Bronchial epithelial cell (primary cell): ENCODE measurements around the gene MYO10. TPM values are rescaled to one million over a fixed set of nuclear protein-coding genes. Genes with fewer than 3 reads are reported as not detected.

ENCODE experiments used
- DNase-seq: peaks from one replicate; pipeline ENCODE4 v3.0.0-alpha.2; 2010; ENCODE audit warnings: low read depth
- FAIRE-seq: peaks from 2 replicates; lab custom pipeline; 2011; peaks lifted over from hg19 to GRCh38; lab: Jason Lieb, UNC
- H3K27me3 ChIP-seq: 2 replicates; pipeline ENCODE4 v1.5.1; 2011; ENCODE audit warnings: low read length; ENCODE audit not compliant: control insufficient read depth, insufficient read depth
- H3K36me3 ChIP-seq: 2 replicates; pipeline ENCODE4 v1.5.1; 2011; ENCODE audit warnings: low read length; ENCODE audit not compliant: control insufficient read depth, insufficient read depth
- H3K4me3 ChIP-seq: 2 replicates; pipeline ENCODE4 v1.5.1; 2011; ENCODE audit warnings: mild to moderate bottlenecking, low read depth, low read length, control low read depth
- total RNA-seq: library from RNA; depleted of rRNA; stranded (reverse); fragments of >200 nt; gene quantifications from 2 replicates; pipeline ENCODE4 v1.2.1, GENCODE V29; 2014
- TF ChIP-seq, protein P1 (sequence below): IDR thresholded peaks from 2 replicates; pipeline ENCODE4 v1.5.1; 2011; ENCODE audit warnings: mild to moderate bottlenecking, moderate library complexity, low read length, control low read depth, inconsistent platforms; ENCODE audit not compliant: insufficient read depth, severe bottlenecking

MYO10 gene
- total RNA-seq, 1 donor from 2014 or later: 39.5 TPM

DNA sequence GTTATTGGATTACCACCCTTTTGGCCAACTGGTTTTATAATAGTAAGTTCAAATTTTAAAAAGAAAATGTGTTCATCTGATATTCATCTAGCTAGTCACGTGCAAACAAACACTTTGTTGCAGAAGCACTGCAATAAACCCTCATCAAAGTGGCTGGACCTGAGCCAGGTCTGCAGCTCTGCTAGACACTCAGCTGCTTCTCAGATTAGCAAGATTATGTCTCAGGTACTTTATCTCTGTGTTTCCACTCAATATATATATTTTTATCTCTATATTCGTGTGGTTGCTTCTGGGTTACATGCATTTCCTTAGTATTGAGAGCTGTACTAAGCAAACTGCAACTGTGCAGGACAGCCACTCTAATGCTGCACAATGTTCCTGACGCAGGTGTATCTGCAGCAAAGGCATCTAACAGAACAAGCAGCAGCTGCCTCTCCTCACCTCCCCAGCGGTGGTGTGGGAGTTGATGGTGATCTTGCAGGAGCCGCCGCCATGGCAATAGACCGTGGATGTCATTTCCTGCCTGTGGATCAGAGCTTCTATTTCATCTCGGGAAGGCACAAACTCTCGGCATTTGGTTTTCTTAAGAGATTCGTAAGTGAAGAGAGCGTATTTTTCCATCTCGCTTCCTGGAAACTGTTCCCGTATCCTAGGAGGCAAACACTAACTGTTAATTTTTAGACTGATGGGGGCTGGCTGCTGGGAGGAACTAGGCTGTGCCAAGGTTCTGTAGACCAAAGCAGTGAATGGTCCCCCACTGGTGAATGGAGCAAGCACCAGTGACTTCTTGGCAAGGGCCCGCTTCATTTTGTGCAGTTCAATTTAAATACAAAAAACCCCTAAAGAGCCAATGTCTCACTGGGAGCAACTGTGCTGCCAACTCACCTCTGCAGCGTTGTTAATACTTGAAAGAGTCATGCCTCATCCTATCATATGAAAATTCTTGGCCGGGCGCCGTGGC lies 262.6 kb downstream of the MYO10 start:
- Histone ChIP-seq H3K4me3 (no peak overlapping the region), H3K36me3 (peaks cover 38% of the 10 kb centered on the region), H3K27me3 (no peaks in the 10 kb centered on the region)
- FAIRE-seq (no peak), DNase-seq (no peak)
- TF ChIP-seq, protein P1, sequence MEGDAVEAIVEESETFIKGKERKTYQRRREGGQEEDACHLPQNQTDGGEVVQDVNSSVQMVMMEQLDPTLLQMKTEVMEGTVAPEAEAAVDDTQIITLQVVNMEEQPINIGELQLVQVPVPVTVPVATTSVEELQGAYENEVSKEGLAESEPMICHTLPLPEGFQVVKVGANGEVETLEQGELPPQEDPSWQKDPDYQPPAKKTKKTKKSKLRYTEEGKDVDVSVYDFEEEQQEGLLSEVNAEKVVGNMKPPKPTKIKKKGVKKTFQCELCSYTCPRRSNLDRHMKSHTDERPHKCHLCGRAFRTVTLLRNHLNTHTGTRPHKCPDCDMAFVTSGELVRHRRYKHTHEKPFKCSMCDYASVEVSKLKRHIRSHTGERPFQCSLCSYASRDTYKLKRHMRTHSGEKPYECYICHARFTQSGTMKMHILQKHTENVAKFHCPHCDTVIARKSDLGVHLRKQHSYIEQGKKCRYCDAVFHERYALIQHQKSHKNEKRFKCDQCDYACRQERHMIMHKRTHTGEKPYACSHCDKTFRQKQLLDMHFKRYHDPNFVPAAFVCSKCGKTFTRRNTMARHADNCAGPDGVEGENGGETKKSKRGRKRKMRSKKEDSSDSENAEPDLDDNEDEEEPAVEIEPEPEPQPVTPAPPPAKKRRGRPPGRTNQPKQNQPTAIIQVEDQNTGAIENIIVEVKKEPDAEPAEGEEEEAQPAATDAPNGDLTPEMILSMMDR: no peak

DNA sequence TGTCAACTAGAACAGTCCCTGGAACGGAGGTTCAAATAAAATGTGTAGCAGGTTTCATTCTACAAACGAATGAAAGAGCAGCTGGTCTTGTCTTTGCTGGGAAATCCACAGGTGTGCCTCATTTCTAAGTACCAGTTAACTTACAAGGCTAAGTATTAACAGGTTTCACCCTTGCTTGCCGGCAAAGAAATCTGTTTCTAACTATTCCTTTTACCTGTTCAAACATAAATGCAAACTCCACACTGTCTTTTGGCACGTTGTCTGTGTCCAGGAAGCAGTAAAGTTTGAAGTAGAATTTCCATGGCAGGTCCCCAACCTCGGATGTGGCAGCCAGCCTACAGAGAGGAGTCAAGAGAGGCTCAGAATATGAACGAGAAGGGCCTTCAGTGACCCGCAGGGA lies 264.9 kb downstream of the MYO10 start:
- no peak for FAIRE-seq
- no peak for DNase-seq
- Histone ChIP-seq H3K4me3 (no peak overlapping the region), H3K27me3 (no peaks in the 10 kb centered on the region), H3K36me3 (peaks cover 46% of the 10 kb centered on the region)
- TF ChIP-seq, protein P1: no peak

DNA sequence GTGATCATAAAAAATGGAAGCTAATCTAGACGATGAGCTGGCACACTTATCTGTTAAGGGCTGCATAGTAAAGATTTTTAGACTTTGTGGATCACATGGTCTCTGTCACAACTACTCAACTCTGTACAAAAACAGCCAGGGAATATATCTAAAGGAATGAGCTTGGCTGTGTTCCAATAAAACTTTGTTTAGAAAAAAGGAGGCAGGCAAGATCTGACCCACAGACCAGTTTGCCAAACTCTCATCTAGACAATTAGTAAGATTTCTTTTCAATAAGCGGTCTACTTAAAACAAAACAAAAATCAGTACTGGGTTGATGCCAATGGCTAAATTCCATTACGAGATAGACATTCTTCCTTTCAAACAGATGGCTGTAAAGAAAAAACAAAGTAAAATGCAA lies 266.3 kb downstream of the MYO10 start:
- TF ChIP-seq, protein P1: no peak
- DNase-seq (no peak), FAIRE-seq (no peak)
- H3K27me3 ChIP-seq: no peaks in the 10 kb centered on the region
- H3K4me3 ChIP-seq: no peak overlapping the region
- peaks cover 41% of the 10 kb centered on the region for H3K36me3 ChIP-seq

DNA sequence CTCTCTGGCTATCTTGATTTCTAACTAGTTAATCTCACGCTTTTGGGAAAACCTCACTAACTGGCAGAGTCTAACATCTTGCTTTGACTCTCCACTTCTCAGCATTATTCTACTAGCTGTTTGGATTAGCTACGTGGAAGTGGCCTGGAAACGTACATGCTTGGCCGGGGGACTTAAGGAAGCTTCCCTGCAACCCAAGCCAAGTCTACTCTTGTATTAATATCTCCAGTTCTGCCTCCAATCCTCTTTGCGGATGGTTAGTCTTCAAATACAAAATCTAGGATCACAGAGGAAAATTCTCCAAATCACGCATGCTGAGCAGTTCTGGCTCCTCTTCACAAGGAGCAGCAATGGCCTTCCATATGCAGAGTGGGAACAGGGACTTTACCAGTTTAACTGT lies 267.5 kb downstream of the MYO10 start:
- TF ChIP-seq, protein P1: no peak
- DNase-seq (no peak), FAIRE-seq (no peak)
- peaks cover 40% of the 10 kb centered on the region for H3K36me3 ChIP-seq
- H3K4me3 ChIP-seq: no peak overlapping the region
- no peaks in the 10 kb centered on the region for H3K27me3 ChIP-seq

DNA sequence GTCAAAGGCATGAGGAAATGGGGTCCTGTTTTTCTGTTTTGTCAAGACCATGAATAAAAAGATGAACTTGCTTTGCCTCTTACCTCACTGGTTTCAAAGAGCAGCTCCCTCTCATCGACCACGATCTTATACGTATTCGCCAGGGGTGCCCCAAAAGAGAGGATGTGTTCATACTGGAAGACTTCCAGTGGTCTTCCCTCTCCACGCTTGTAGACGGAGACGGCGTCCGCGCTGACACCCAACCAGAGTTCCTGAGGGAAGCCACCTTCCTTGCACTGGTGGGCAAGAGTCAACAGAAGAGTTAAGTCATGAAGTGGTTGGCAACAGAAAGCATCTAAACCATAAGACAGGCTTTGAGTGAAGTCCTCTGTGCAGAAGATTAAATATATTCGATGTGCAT lies 267.9 kb downstream of the MYO10 start:
- DNase-seq (no peak), FAIRE-seq (no peak)
- TF ChIP-seq, protein P1: no peak
- Histone ChIP-seq H3K27me3 (no peaks in the 10 kb centered on the region), H3K4me3 (no peak overlapping the region), H3K36me3 (peaks cover 36% of the 10 kb centered on the region)
